ENCODE results near the gene LGR4.

LGR4 gene

DNA sequence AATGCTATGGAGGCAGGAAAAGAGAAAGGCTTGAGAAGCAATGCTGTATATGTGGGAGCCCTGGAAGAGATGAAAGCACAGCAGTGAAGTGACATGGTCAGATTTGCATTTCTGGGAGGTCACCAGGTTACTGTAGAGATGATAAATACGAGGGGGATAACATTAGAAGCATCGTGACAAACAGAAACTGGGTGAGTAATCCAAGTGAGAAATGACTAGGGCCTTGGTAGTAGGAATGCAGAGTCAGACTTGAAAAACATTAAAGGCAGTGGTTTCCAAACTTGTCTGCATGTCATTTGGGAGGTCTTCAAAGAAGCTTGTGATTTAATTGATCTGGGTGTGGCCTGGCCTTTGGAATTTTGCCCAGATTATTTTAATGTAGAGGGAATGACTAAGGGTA is 153.5 kb downstream of the LGR4 start:
- TF ChIP-seq, protein P1, sequence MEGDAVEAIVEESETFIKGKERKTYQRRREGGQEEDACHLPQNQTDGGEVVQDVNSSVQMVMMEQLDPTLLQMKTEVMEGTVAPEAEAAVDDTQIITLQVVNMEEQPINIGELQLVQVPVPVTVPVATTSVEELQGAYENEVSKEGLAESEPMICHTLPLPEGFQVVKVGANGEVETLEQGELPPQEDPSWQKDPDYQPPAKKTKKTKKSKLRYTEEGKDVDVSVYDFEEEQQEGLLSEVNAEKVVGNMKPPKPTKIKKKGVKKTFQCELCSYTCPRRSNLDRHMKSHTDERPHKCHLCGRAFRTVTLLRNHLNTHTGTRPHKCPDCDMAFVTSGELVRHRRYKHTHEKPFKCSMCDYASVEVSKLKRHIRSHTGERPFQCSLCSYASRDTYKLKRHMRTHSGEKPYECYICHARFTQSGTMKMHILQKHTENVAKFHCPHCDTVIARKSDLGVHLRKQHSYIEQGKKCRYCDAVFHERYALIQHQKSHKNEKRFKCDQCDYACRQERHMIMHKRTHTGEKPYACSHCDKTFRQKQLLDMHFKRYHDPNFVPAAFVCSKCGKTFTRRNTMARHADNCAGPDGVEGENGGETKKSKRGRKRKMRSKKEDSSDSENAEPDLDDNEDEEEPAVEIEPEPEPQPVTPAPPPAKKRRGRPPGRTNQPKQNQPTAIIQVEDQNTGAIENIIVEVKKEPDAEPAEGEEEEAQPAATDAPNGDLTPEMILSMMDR (IDR thresholded peaks at IDR 0.05; ENCODE audit: control insufficient read depth, extremely low read depth, insufficient read depth), result no peak
- DNase-seq (ENCODE audit: low read depth), result no peak
- H3K4me3 ChIP-seq (ENCODE audit: low read depth, low read length), result no peak overlapping the region

- DNase-seq (ENCODE audit: low read depth), result no peak
- TF ChIP-seq, protein P1 (IDR thresholded peaks at IDR 0.05; ENCODE audit: control insufficient read depth, extremely low read depth, insufficient read depth), result no peak
- H3K4me3 ChIP-seq (ENCODE audit: low read depth, low read length), result no peak overlapping the region
These were observed 154.8 kb downstream of the LGR4 start for GRCh38 chr11:27317751-27318150.

All from LNCaP clone FGC (cell line).